Pancreas (tissue), 10 donors: ENCODE results near the gene ERAP2. TPM values are rescaled to one million over a fixed set of nuclear protein-coding genes. Genes with fewer than 3 reads are reported as not detected.

Source experiments
- ATAC-seq, 4 donors: fragments of 200-7000 bp; cut with Tn5 transposase; one replicate each; pipeline versions ENCODE4 v1.8.0 to v1.9.1; 2020; ENCODE audit warnings: mild to moderate bottlenecking in 4 of 4, moderate library complexity in 4 of 4
- DNase-seq, 6 donors: peaks; one replicate each; pipeline ENCODE4 v3.0.0-alpha.2; 2020
- FAIRE-seq: peaks from 2 replicates; lab custom pipeline; 2012; peaks lifted over from hg19 to GRCh38; lab: Jason Lieb, UNC
- H3K27ac ChIP-seq, 4 donors: fragments of 200-600 bp; sonication (generic); 1 replicate in 3 of 4; 2 replicates in 1 of 4; pipeline versions ENCODE4 v1.5.0 to v1.8.0; 2020
- H3K27me3 ChIP-seq, 4 donors: fragments of 200-600 bp; one replicate each; pipeline ENCODE4 v1.8.0; 2021
- H3K36me3 ChIP-seq, 3 donors: fragments of 200-600 bp; sonication (generic) in 1 of 3; one replicate each; pipeline versions ENCODE4 v1.5.0 to v1.8.0; 2020 to 2021
- H3K4me1 ChIP-seq, 3 donors: fragments of 200-600 bp; one replicate each; pipeline ENCODE4 v1.8.0; 2021
- H3K4me3 ChIP-seq, 4 donors: fragments of 200-600 bp; sonication (generic) in 2 of 4; one replicate each; pipeline versions ENCODE4 v1.5.0 to v1.8.0; 2020 to 2021
- H3K9me3 ChIP-seq, 4 donors: fragments of 200-600 bp; one replicate each; pipeline ENCODE4 v1.8.0; 2021
- WGBS, 2 donors: extraction: QIAGEN DNeasy Blood & Tissue Kit; methylation state at CpG; one replicate each; pipeline ENCODE4 v1.1.7; 2013; 5-methylcytosine and 5-hydroxymethylcytosine counted together
- intact Hi-C, 3 donors: fragments of 100-400 bp; cut with DNase I; formaldehyde crosslinking; loops; one replicate each; pipeline versions ENCODE4 v1.11.1 to v1.14.2; 2022
- polyA plus RNA-seq, 2 donors: library from polyadenylated mRNA; stranded (reverse); fragments of 200-250 nt; gene quantifications; one replicate each; pipeline ENCODE4 v1.2.3, GENCODE V29; 2013
- total RNA-seq, 6 donors: library from RNA; stranded (reverse); fragmentation: NEBNext Ultra II Directional in 4 of 6; extraction: Animal tissue kit (Norgen Biotek cat#: 25700) in 4 of 6; gene quantifications; one replicate each; pipeline versions ENCODE4 v1.2.1 to v1.2.4, GENCODE V29; 2021 to 2023
- TF ChIP-seq, protein P1 (sequence below), 4 donors: fragments of 200-600 bp; sonication (generic) in 3 of 4; IDR thresholded peaks; one replicate each; pipeline versions ENCODE4 v1.5.0 to v1.8.0; 2021; ENCODE audit warnings: antibody characterized with exemption in 4 of 4
- donor health status: healthy with polysubstance abuse.
- donor health status: DM: no; HTN: no; CAD: no; lungs with moderate emphysema.
- donor health status: DM: no; HTN: no; CAD: no.
- donor health status: control.
- donor health status: control.
- donor health status: Bipolar disorder and iron deficiency.
- donor health status: DM: yes; HTN: yes; CAD: no.
- donor health status: DM: no; HTN: no; CAD: no.
- donor health status: DM: no; HTN: no; CAD: no.
- donor health status: DM: yes; HTN: yes; CAD: no.

ERAP2 gene
- total and polyA plus RNA-seq, 8 donors = 0.22 to 9.3 (median 1.4) TPM

DNA sequence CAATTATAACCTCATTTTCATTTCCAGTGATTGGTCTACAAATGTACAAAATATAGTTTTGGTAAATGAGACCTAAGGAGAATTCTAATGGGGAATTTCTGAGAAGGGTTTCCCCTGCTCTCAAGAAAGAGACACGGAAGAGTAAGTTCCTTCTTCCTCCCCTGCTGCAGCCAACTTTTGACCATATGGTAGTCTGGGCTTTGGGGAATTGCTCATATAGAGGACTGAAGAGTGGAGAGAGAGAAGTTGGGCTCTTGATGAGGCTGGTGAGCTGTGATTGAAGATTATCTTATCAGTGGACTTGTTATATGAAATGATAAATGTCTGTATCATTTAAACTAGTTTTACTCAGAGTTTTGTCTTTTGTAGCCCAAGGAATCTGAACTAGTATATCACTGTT, 55.3 kb downstream of the ERAP2 start:
- 79 to 82% methylated on average over 1 of the region's 1 CpG for WGBS, 2 donors

DNA sequence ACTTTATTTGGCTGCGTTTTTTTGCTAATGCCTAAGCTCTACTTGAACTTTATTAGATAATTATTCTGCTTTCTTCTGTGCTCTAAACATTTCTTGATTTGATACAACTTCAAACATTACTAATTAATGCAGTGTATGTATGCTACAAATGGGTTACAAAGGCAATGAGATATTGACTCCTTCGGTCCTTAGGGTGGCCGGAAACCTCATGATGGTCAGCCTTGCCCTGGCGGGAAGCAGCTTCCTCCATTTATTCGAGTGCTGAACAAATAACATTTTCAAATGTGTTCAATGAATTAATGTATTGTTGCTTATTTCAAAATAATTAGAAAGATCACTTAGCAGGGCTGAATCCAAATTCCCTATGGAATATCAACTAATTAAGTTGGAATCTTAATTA, 55.7 kb downstream of the ERAP2 start:
- Histone ChIP-seq H3K9me3 (no peaks in the 10 kb centered on the region), H3K4me3 (no peak overlapping the region), H3K27me3 (no peaks in the 10 kb centered on the region), H3K4me1 (peaks cover 5 to 13% (median 12%) of the 10 kb centered on the region in 3 donors), H3K27ac (no peak overlapping the region), H3K36me3 (no peaks in the 10 kb centered on the region)
- FAIRE-seq (no peak), DNase-seq (no peak), ATAC-seq (no peak)
- 87 to 95% methylated on average over 5 of the region's 5 CpGs for WGBS, 2 donors
- TF ChIP-seq, protein P1, sequence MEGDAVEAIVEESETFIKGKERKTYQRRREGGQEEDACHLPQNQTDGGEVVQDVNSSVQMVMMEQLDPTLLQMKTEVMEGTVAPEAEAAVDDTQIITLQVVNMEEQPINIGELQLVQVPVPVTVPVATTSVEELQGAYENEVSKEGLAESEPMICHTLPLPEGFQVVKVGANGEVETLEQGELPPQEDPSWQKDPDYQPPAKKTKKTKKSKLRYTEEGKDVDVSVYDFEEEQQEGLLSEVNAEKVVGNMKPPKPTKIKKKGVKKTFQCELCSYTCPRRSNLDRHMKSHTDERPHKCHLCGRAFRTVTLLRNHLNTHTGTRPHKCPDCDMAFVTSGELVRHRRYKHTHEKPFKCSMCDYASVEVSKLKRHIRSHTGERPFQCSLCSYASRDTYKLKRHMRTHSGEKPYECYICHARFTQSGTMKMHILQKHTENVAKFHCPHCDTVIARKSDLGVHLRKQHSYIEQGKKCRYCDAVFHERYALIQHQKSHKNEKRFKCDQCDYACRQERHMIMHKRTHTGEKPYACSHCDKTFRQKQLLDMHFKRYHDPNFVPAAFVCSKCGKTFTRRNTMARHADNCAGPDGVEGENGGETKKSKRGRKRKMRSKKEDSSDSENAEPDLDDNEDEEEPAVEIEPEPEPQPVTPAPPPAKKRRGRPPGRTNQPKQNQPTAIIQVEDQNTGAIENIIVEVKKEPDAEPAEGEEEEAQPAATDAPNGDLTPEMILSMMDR (IDR thresholded peaks at IDR 0.05) = no peak
- intact Hi-C loops = no loop called here

More for the DNA sequence above, 55.3 kb downstream of the ERAP2 start:
- Histone ChIP-seq H3K27ac (no peak overlapping the region), H3K36me3 (no peaks in the 10 kb centered on the region), H3K27me3 (no peaks in the 10 kb centered on the region), H3K9me3 (no peaks in the 10 kb centered on the region), H3K4me1 (peaks cover 5 to 13% (median 12%) of the 10 kb centered on the region in 3 donors), H3K4me3 (no peak overlapping the region)
- TF ChIP-seq, protein P1 (IDR thresholded peaks at IDR 0.05) = no peak
- FAIRE-seq = no peak
- intact Hi-C loops = no loop called here
- no peak for ATAC-seq
- no peak for DNase-seq

DNA sequence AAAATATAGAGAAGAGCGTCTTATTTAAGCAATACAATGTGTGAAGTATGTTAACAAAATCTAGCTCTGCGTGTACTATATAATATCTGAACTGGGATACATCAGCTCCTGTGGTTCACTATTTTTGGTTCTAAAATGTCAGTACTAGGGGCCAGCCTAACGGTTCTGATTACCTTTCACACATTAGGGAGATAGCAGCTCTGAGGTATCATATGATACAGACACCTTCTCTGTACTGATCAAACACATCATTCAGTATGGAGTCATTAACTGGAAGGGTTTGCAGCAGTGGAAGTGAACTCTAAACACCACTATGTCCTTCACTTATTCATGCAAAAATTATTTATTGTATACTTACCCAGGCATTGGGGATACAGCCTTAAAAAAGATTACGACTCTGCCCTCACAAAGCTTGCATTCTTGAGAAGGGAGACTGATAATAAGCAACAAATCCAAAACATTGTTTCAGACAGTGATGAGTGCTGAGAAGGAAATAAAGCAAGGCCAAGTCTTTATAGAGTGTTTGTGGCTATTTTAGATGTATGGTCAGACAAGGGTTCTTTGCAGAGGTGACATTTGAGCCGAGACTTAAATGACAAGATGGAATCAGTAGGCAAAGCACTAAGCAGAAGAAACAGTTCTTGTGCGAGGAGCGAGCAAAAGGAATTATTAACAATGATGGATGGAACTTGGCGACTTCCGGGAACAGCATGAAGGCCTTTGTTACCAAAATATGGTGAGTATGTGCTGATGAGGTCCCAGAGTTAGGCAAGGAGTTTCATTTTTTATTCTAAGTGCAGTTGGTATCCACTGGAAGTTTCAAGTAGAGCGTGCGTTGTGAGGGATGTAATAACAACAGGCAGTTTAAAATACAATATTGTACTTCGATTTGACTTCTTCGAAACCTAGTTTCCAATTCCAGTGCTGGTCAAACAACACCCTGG, 57.7 kb downstream of the ERAP2 start:
- no peak for ATAC-seq
- no peak for FAIRE-seq
- Histone ChIP-seq H3K4me3 (peak overlapping the region; percentile 47 to 86 (median 78)), H3K36me3 (no peaks in the 10 kb centered on the region), H3K4me1 (peaks cover 5 to 25% (median 22%) of the 10 kb centered on the region in 3 donors), H3K9me3 (no peaks in the 10 kb centered on the region), H3K27me3 (no peaks in the 10 kb centered on the region), H3K27ac (peak overlapping the region; percentile 88 to 98 (median 94))
- TF ChIP-seq, protein P1 (IDR thresholded peaks at IDR 0.05) = no peak
- intact Hi-C loops = no loop called here
- DNase-seq = peak in 1 of 6 donors; percentile 19
- WGBS, 2 donors = 12 to 14% methylated on average over 13 of the region's 13 CpGs

DNA sequence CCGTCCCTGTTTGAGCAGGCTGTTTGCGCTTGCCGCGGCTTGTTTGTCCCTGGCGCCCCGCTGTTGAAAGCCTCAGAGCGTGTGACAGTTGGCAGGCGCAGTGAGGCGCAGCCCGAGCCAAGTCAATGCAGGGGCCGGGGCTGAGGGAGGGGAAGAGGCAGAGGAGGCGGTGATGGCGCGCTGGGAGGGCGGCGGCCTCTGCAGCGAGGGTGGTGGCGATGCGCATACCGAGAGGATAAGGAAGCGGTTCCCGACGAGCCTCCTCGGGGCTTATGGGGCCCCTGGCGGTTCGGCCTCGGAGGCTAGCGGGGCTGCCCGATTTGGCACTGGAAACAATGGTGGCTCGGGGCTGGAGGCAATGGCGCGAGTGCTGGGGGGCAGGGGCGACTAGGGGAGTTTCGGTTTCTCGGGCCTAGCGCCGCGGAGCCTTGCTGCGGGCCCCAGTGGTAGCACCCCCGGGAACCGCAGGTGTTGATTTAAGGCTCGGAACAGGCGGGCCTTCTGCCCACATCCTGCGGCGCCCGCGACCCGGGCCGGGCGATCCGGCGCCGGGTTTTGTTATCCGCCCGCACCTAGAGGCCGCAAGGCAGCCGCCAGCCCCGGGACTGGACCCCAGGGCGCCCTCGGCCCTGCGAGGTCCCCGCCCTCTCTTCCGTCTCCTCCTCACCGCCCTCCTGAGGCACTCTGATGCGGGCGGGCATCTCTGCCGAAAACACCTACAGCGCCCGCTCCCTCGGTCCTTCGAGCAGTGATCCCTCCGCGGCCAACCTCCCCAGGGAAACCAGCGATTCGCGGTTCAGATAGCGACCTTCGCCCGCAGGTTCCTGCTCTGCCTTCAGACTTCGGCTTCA, 58.6 kb downstream of the ERAP2 start:
- H3K4me3 ChIP-seq = peak overlapping the region; percentile 47 to 86 (median 78)
- ATAC-seq (peak; percentile 78 to 88 (median 80)), DNase-seq (peak; percentile 91 to 96 (median 93)), FAIRE-seq (no peak)
- H3K36me3 ChIP-seq = no peaks in the 10 kb centered on the region
- H3K4me1 ChIP-seq = peaks cover 9 to 25% (median 22%) of the 10 kb centered on the region in 3 donors
- TF ChIP-seq, protein P1 (IDR thresholded peaks at IDR 0.05) = no peak
- peak overlapping the region; percentile 88 to 98 (median 94) for H3K27ac ChIP-seq
- 1% methylated on average over 76 to 80 of the region's 80 CpGs for WGBS, 2 donors
- H3K27me3 ChIP-seq = no peaks in the 10 kb centered on the region
- H3K9me3 ChIP-seq = no peaks in the 10 kb centered on the region
- intact Hi-C loops = no loop called here
